Fibroblast of the aortic adventitia (primary cell): ENCODE results near the gene CROCC2. TPM values are rescaled to one million over a fixed set of nuclear protein-coding genes. Genes with fewer than 3 reads are reported as not detected.

Experiments used
- DNase-seq: peaks from one replicate; pipeline ENCODE4 v3.0.0-alpha.2; 2010; ENCODE audit warnings: low read depth
- H3K4me3 ChIP-seq: 2 replicates; pipeline ENCODE4 v1.5.1; 2011; ENCODE audit warnings: low read depth, mild to moderate bottlenecking, control low read depth, low read length, moderate library complexity
- CTCF ChIP-seq: IDR thresholded peaks from 2 replicates; pipeline ENCODE4 v1.5.1; 2011; ENCODE audit warnings: mild to moderate bottlenecking, low read length, control low read depth, inconsistent platforms; ENCODE audit not compliant: insufficient read depth
- total RNA-seq: library from RNA; depleted of rRNA; stranded (reverse); fragments of >200 nt; gene quantifications from 2 replicates; pipeline ENCODE4 v1.2.3, GENCODE V29; 2012; ENCODE audit warnings: low replicate concordance

CROCC2 gene
- total RNA-seq, 1 donor: under 0.01 TPM

- no peak for TF ChIP-seq CTCF
- no peak for DNase-seq
- H3K4me3 ChIP-seq: no peak overlapping the region
Observed at GRCh38 chr2:240952496-240953246, 46.5 kb downstream of the CROCC2 start.

- no peak for TF ChIP-seq CTCF
- H3K4me3 ChIP-seq: no peak overlapping the region
- no peak for DNase-seq
Observed at GRCh38 chr2:240953426-240954410, 47.6 kb downstream of the CROCC2 start.

GRCh38 chr2:240954436-240955305, 48.5 kb downstream of the CROCC2 start:
- no peak for DNase-seq
- TF ChIP-seq CTCF: no peak
- no peak overlapping the region for H3K4me3 ChIP-seq

- no peak for TF ChIP-seq CTCF
- no peak for DNase-seq
- no peak overlapping the region for H3K4me3 ChIP-seq
Observed at GRCh38 chr2:240955306-240956170, 49.4 kb downstream of the CROCC2 start.

- no peak for DNase-seq
- no peak overlapping the region for H3K4me3 ChIP-seq
- TF ChIP-seq CTCF: no peak
Observed at GRCh38 chr2:240956171-240956934, 50.2 kb downstream of the CROCC2 start.
